ENCODE data around the gene STK11IP. TPM values are rescaled to one million over a fixed set of nuclear protein-coding genes. Genes with fewer than 3 reads are reported as not detected.

Gene STK11IP
- total and polyA plus RNA-seq, 9 of the 15 experiments (the other 6 are each of a cell fraction or from before 2014, with no cell fraction given) = 0.52 to 21.7 (median 5.6) TPM

- ChIA-PET CTCF (ENCODE audit: low intra/inter-chr PET ratio) (no interaction called here), POLR2A (no interaction called here)
- Histone ChIP-seq H3K4me3 (no peak overlapping the region), H3K9me1 (ENCODE audit: control insufficient read depth, insufficient read depth, low read length) (no peaks in the 10 kb centered on the region), H3K9ac (ENCODE audit: insufficient read depth in 1 of 2, low read depth in 2 of 2, low read length in 2 of 2) (peak overlapping the region in 1 of 2 experiments; percentile 13; a peak in 2 of 4 replicates), H3K9me3 (replicated peaks; ENCODE audit: control insufficient read depth, insufficient read depth, low read depth, low read length) (no peaks in the 10 kb centered on the region), H3K36me3 (ENCODE audit: control insufficient read depth, insufficient read depth, low read length) (peaks cover 7% of the 10 kb centered on the region; the same call in 1 of the 3 replicates), H3K27ac (ENCODE audit: extremely low read depth, low read depth, low read length) (no peak overlapping the region), H4K20me1 (replicated peaks; ENCODE audit: control insufficient read depth, insufficient read depth, low read length) (no peaks in the 10 kb centered on the region), H3K4me2 (ENCODE audit: insufficient read depth, low read length) (no peak overlapping the region), H3K27me3 (ENCODE audit: control insufficient read depth in 2 of 2, insufficient read depth in 2 of 2, low read length in 2 of 2) (no peaks in the 10 kb centered on the region), H3K4me1 (replicated peaks in 1 of 2; ENCODE audit: control insufficient read depth in 2 of 2, insufficient read depth in 2 of 2, low read length in 2 of 2) (peaks cover 0 to 19% of the 10 kb centered on the region in 2 experiments; a peak in 2 of 5 replicates), H2AFZ (ENCODE audit: low read depth, low read length) (no peak overlapping the region), H3K79me2 (ENCODE audit: control insufficient read depth, insufficient read depth, low read length) (no peaks in the 10 kb centered on the region)
- no peak for TF ChIP-seq DNMT1 (IDR thresholded peaks at IDR 0.05)
- TF ChIP-seq RBFOX2 (IDR thresholded peaks at IDR 0.05; ENCODE audit: low read depth, low read length) = 0 out of 2 replicates have a peak, but pooled peaks have one; percentile 31
- BruUV-seq (replicated peaks) = no TSS peak
- 78% methylated on average over 6 of the region's 13 CpGs for WGBS (ENCODE audit: insufficient coverage, low coverage, missing lambda C conversion rate)
- DNase-seq (ENCODE audit: extremely low read depth in 1 of 4, low spot score in 3 of 4) (no peak), ATAC-seq (no peak), FAIRE-seq (no peak)
- intact Hi-C loops (cut with micrococcal nuclease) = no loop called here
- in situ Hi-C loops (cut with MboI) = no loop called here
These were observed 11.6 kb downstream of the STK11IP start for GRCh38 chr2:219609149-219609750.

GRCh38 chr2:219611306-219611705, 13.6 kb downstream of the STK11IP start:
- H3K79me2 ChIP-seq (ENCODE audit: control insufficient read depth, insufficient read depth, low read length) = no peaks in the 10 kb centered on the region
- ChIA-PET CTCF (ENCODE audit: low intra/inter-chr PET ratio) (no interaction called here), POLR2A (interaction anchor here (0.9 to 1.6 kb wide), 2 partner anchors 9 to 21 kb away, joined by 4 to 5 read pairs; no protein-coding TSS in a partner anchor)
- no peak overlapping the region for H3K27ac ChIP-seq (ENCODE audit: extremely low read depth, low read depth, low read length)
- H3K9ac ChIP-seq (ENCODE audit: insufficient read depth in 1 of 2, low read depth in 2 of 2, low read length in 2 of 2) = no peak overlapping the region
- in situ Hi-C loops (cut with MboI) = no loop called here
- no TSS peak for BruUV-seq (replicated peaks)
- no peaks in the 10 kb centered on the region for H3K9me3 ChIP-seq (replicated peaks; ENCODE audit: control insufficient read depth, insufficient read depth, low read depth, low read length)
- DNase-seq (ENCODE audit: extremely low read depth in 1 of 4, low spot score in 3 of 4) (no peak), FAIRE-seq (no peak), ATAC-seq (no peak)
- no peaks in the 10 kb centered on the region; the same call in 2 of the 3 replicates for H3K36me3 ChIP-seq (ENCODE audit: control insufficient read depth, insufficient read depth, low read length)
- no peaks in the 10 kb centered on the region for H4K20me1 ChIP-seq (replicated peaks; ENCODE audit: control insufficient read depth, insufficient read depth, low read length)
- intact Hi-C loops (cut with micrococcal nuclease) = no loop called here
- H3K9me1 ChIP-seq (ENCODE audit: control insufficient read depth, insufficient read depth, low read length) = no peaks in the 10 kb centered on the region
- no peaks in the 10 kb centered on the region for H3K27me3 ChIP-seq (ENCODE audit: control insufficient read depth in 2 of 2, insufficient read depth in 2 of 2, low read length in 2 of 2)
- no peak overlapping the region for H2AFZ ChIP-seq (ENCODE audit: low read depth, low read length)
- H3K4me3 ChIP-seq = no peak overlapping the region
- H3K4me1 ChIP-seq (replicated peaks in 1 of 2; ENCODE audit: control insufficient read depth in 2 of 2, insufficient read depth in 2 of 2, low read length in 2 of 2) = peaks cover 0 to 19% of the 10 kb centered on the region in 2 experiments; a peak in 2 of 5 replicates
- WGBS (ENCODE audit: insufficient coverage, low coverage, missing lambda C conversion rate) = 72% methylated on average over 8 of the region's 9 CpGs
- no peak overlapping the region for H3K4me2 ChIP-seq (ENCODE audit: insufficient read depth, low read length)
- no peak for TF ChIP-seq KDM1A (IDR thresholded peaks at IDR 0.05)
- no peak for TF ChIP-seq ZFPM2 (CRISPR knock-in tag; IDR thresholded peaks at IDR 0.05)
- TF ChIP-seq ZNF444 (CRISPR knock-in tag; IDR thresholded peaks at IDR 0.05) = no peak
- TF ChIP-seq MYNN (IDR thresholded peaks at IDR 0.05) = no peak
- no peak for TF ChIP-seq MYNN (CRISPR knock-in tag; IDR thresholded peaks at IDR 0.05)
- TF ChIP-seq GATA2 (CRISPR knock-in tag; IDR thresholded peaks at IDR 0.05) = no peak
- no peak for TF ChIP-seq GTF2B (IDR thresholded peaks at IDR 0.05; ENCODE audit: extremely low read depth, insufficient read length)
- no peak for TF ChIP-seq IRF2 (CRISPR knock-in tag; IDR thresholded peaks at IDR 0.05)

Measured in K562 (cell line).